RWPE1 (cell line): ENCODE measurements around the gene FGFR3.

Experiments used
- CTCF ChIA-PET: fragments of 350-600 bp; sonication (Branson Sonifier 250); formaldehyde crosslinking; extraction: SDS; loops from one replicate; lab custom pipeline; 2021; lab: Yijun Ruan, JAX
- POLR2A ChIA-PET: fragments of 400-600 bp; formaldehyde crosslinking; extraction: SDS; loops from one replicate; lab custom pipeline; 2020; ENCODE audit warnings: antibody characterized with exemption; ENCODE audit not compliant: low non-redundant PET; lab: Yijun Ruan, JAX
- DNase-seq: peaks from one replicate; pipeline ENCODE4 v3.0.0; 2012; ENCODE audit warnings: low spot score
- H3K27ac ChIP-seq: fragments of 450-650 bp; 2 replicates; pipeline ENCODE4 v1.5.1; 2017
- CTCF ChIP-seq: fragments of 450-650 bp; conservative IDR thresholded peaks from 2 replicates; pipeline ENCODE4 v1.5.1; 2017; ENCODE audit warnings: low read depth, mild to moderate bottlenecking

The FGFR3 gene

GRCh38 chr4:1788254-1788973 lies 4.7 kb upstream of the FGFR3 start:
- TF ChIP-seq CTCF: no peak
- ChIA-PET POLR2A (no interaction called here), CTCF (interaction anchor here (1.0 to 1.4 kb wide), 2 partner anchors 22 to 40 kb away, joined by 3 read pairs; no protein-coding TSS in a partner anchor)
- H3K27ac ChIP-seq: peak overlapping the region; percentile 91
- DNase-seq: no peak

GRCh38 chr4:1789552-1789951 lies 3.5 kb upstream of the FGFR3 start:
- H3K27ac ChIP-seq: peak overlapping the region; percentile 91
- CTCF ChIA-PET: interaction anchor here (1.4 kb wide), 1 partner anchor 21 kb away, joined by 3 read pairs; no protein-coding TSS in a partner anchor
- peak; percentile 54 for DNase-seq
- POLR2A ChIA-PET: no interaction called here
- no peak for TF ChIP-seq CTCF

GRCh38 chr4:1790005-1790404 lies 3.1 kb upstream of the FGFR3 start:
- CTCF ChIA-PET: no interaction called here
- TF ChIP-seq CTCF: no peak
- peak overlapping the region; percentile 91 for H3K27ac ChIP-seq
- POLR2A ChIA-PET: no interaction called here
- DNase-seq: no peak

GRCh38 chr4:1792158-1792831 lies 798 bp upstream of the FGFR3 start:
- DNase-seq: no peak
- H3K27ac ChIP-seq: peak overlapping the region; percentile 91
- no peak for TF ChIP-seq CTCF
- CTCF ChIA-PET: no interaction called here
- POLR2A ChIA-PET: no interaction called here

- POLR2A ChIA-PET: interaction anchor here (1.0 kb wide), 1 partner anchor 13 kb away, joined by 3 read pairs; no protein-coding TSS in a partner anchor
- TF ChIP-seq CTCF: no peak
- CTCF ChIA-PET: interaction anchor here (0.5 to 2.2 kb wide), 3 partner anchors 17 to 45 kb away, joined by 4 to 12 read pairs (median 7); no protein-coding TSS in a partner anchor
- peak overlapping the region; percentile 91 for H3K27ac ChIP-seq
- peak; percentile 28 for DNase-seq
These were observed 375 bp downstream of the FGFR3 start for GRCh38 chr4:1793496-1793840.

GRCh38 chr4:1793940-1794808 lies 1.1 kb downstream of the FGFR3 start:
- DNase-seq: no peak
- TF ChIP-seq CTCF: no peak
- ChIA-PET POLR2A (no interaction called here), CTCF (interaction anchor here (0.5 to 2.2 kb wide), 5 partner anchors 16 to 96 kb away, joined by 3 to 12 read pairs (median 4); no protein-coding TSS in a partner anchor)
- peak overlapping the region; percentile 91 for H3K27ac ChIP-seq
